Mammary epithelial cell (primary cell): ENCODE measurements around the gene SP4.

Source experiments
- EZH2 ChIP-seq: IDR thresholded peaks from 2 replicates; pipeline ENCODE4 v1.6.1; 2012; ENCODE audit warnings: low read length, inconsistent platforms, borderline replicate concordance
- TF ChIP-seq, protein P1 (sequence below), 2 donors: IDR thresholded peaks in 1 of 2; conservative IDR thresholded peaks in 1 of 2; 2 replicates each; pipeline ENCODE4 v1.5.1; 2011 to 2012; ENCODE audit warnings: inconsistent platforms in 2 of 2, low read length in 2 of 2, mild to moderate bottlenecking in 2 of 2, control low read depth in 1 of 2, low read depth in 1 of 2; ENCODE audit not compliant: insufficient read depth in 1 of 2; ENCODE audit errors: extremely low read depth in 1 of 2

- TF ChIP-seq, protein P1, sequence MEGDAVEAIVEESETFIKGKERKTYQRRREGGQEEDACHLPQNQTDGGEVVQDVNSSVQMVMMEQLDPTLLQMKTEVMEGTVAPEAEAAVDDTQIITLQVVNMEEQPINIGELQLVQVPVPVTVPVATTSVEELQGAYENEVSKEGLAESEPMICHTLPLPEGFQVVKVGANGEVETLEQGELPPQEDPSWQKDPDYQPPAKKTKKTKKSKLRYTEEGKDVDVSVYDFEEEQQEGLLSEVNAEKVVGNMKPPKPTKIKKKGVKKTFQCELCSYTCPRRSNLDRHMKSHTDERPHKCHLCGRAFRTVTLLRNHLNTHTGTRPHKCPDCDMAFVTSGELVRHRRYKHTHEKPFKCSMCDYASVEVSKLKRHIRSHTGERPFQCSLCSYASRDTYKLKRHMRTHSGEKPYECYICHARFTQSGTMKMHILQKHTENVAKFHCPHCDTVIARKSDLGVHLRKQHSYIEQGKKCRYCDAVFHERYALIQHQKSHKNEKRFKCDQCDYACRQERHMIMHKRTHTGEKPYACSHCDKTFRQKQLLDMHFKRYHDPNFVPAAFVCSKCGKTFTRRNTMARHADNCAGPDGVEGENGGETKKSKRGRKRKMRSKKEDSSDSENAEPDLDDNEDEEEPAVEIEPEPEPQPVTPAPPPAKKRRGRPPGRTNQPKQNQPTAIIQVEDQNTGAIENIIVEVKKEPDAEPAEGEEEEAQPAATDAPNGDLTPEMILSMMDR (conservative IDR thresholded peaks at IDR 0.05 in 1 of 2, IDR thresholded peaks at IDR 0.05 in 1 of 2; ENCODE audit: extremely low read depth in 1 of 2, insufficient read depth in 1 of 2, low read depth in 1 of 2, low read length in 2 of 2): no peak
- no peak for TF ChIP-seq EZH2
These were observed 44.1 kb downstream of the SP4 start for GRCh38 chr7:21472029-21472428.
